Neuronal stem cell (in vitro differentiated cells): ENCODE measurements around the gene ACAP2.
"Not testable (repeated sequence)": the region's sequence is repeated elsewhere in the genome, so short reads cannot be mapped to it uniquely, and the experiment has no call there.

ENCODE experiments used
- DNase-seq: peaks from one replicate; pipeline ENCODE4 v3.0.0-alpha.2; 2013; ENCODE audit warnings: low spot score
- H2AFZ ChIP-seq: one replicate; pipeline ENCODE4 v1.6.1; 2013; ENCODE audit warnings: mild to moderate bottlenecking, low read length, inconsistent platforms
- H2AK5ac ChIP-seq: 2 replicates; pipeline ENCODE4 v1.6.1; 2013; ENCODE audit warnings: low read depth, mild to moderate bottlenecking, inconsistent platforms, low read length, moderate library complexity, mixed read lengths
- H2BK120ac ChIP-seq: 2 replicates; pipeline ENCODE4 v1.6.1; 2013; ENCODE audit warnings: low read depth, mild to moderate bottlenecking, inconsistent platforms, low read length, moderate library complexity, mixed read lengths
- H2BK12ac ChIP-seq: one replicate; pipeline ENCODE4 v1.6.1; 2013; ENCODE audit warnings: low read length, inconsistent platforms
- H2BK15ac ChIP-seq: 2 replicates; pipeline ENCODE4 v1.6.1; 2013; ENCODE audit warnings: mild to moderate bottlenecking, low read length, inconsistent platforms, mixed read lengths
- H2BK5ac ChIP-seq: one replicate; pipeline ENCODE4 v1.6.1; 2013; ENCODE audit warnings: inconsistent platforms, mild to moderate bottlenecking, low read length, moderate library complexity
- H3K14ac ChIP-seq: one replicate; pipeline ENCODE4 v1.6.1; 2013; ENCODE audit warnings: low read length, inconsistent platforms
- H3K18ac ChIP-seq: 2 replicates; pipeline ENCODE4 v1.6.1; 2013; ENCODE audit warnings: low read length, inconsistent platforms
- H3K23ac ChIP-seq: 2 replicates; pipeline ENCODE4 v1.6.1; 2013; ENCODE audit warnings: low read depth, mild to moderate bottlenecking, mixed read lengths, low read length, inconsistent platforms; ENCODE audit not compliant: poor library complexity
- H3K27ac ChIP-seq: replicated peaks from 3 replicates; pipeline ENCODE4 v1.5.1; 2013; ENCODE audit warnings: low read length, inconsistent platforms
- H3K27me3 ChIP-seq, 3 experiments: 2 replicates each; pipeline ENCODE4 v1.6.1; 2013; ENCODE audit warnings: low read length in 3 of 3, mild to moderate bottlenecking in 2 of 3, inconsistent platforms in 1 of 3, low read depth in 1 of 3, mixed read lengths in 1 of 3, moderate library complexity in 1 of 3; ENCODE audit not compliant: control insufficient read depth in 3 of 3, insufficient read depth in 3 of 3
- H3K36me3 ChIP-seq, 2 donors: replicated peaks in 1 of 2; 2 replicates each; pipeline ENCODE4 v1.6.1; 2013; ENCODE audit warnings: low read length in 2 of 2; ENCODE audit not compliant: control insufficient read depth in 2 of 2, insufficient read depth in 2 of 2
- H3K4ac ChIP-seq: 2 replicates; pipeline ENCODE4 v1.6.1; 2013; ENCODE audit warnings: inconsistent platforms, mild to moderate bottlenecking, low read length, moderate library complexity
- H3K4me1 ChIP-seq, 2 donors: 1 replicate in 1 of 2; 2 replicates in 1 of 2; pipeline ENCODE4 v1.6.1; 2013; ENCODE audit warnings: low read length in 2 of 2, low read depth in 1 of 2; ENCODE audit not compliant: control insufficient read depth in 2 of 2, insufficient read depth in 1 of 2
- H3K4me2 ChIP-seq: one replicate; pipeline ENCODE4 v1.6.1; 2013; ENCODE audit warnings: mild to moderate bottlenecking, low read length, inconsistent platforms; ENCODE audit not compliant: insufficient read depth, poor library complexity, severe bottlenecking
- H3K4me3 ChIP-seq, 2 donors: 2 replicates each; pipeline ENCODE4 v1.5.1; 2013; ENCODE audit warnings: low read length in 2 of 2, mild to moderate bottlenecking in 2 of 2, inconsistent platforms in 1 of 2, moderate library complexity in 1 of 2
- H3K79me1 ChIP-seq: one replicate; pipeline ENCODE4 v1.6.1; 2013; ENCODE audit warnings: low read depth, mild to moderate bottlenecking, inconsistent platforms, low read length, moderate library complexity
- H3K9ac ChIP-seq: one replicate; pipeline ENCODE4 v1.6.1; 2013; ENCODE audit warnings: mild to moderate bottlenecking, low read depth, low read length, inconsistent platforms; ENCODE audit not compliant: poor library complexity
- H3K9me3 ChIP-seq, 2 donors: replicated peaks in 1 of 2; 2 replicates each; pipeline versions ENCODE3 to v1.6.1; 2013; ENCODE audit warnings: low read length in 2 of 2, mild to moderate bottlenecking in 2 of 2, inconsistent platforms in 1 of 2, low read depth in 1 of 2, mixed read lengths in 1 of 2, moderate library complexity in 1 of 2; ENCODE audit not compliant: control insufficient read depth in 2 of 2, insufficient read depth in 1 of 2
- H4K8ac ChIP-seq: one replicate; pipeline ENCODE4 v1.6.1; 2013; ENCODE audit warnings: low read depth, mild to moderate bottlenecking, inconsistent platforms, low read length, moderate library complexity
- H4K91ac ChIP-seq: one replicate; pipeline ENCODE4 v1.6.1; 2013; ENCODE audit warnings: low read length, low read depth, mild to moderate bottlenecking, inconsistent platforms; ENCODE audit not compliant: poor library complexity
- WGBS, 2 donors: extraction: QIAGEN DNeasy Blood & Tissue Kit; methylation state at CpG; one replicate each; pipeline ENCODE4 v1.1.7; 2013; ENCODE audit warnings: missing lambda C conversion rate in 2 of 2, mixed read lengths in 1 of 2; ENCODE audit not compliant: insufficient read length in 2 of 2, insufficient replicate concordance in 1 of 2; ENCODE audit errors: extremely low coverage in 2 of 2; 5-methylcytosine and 5-hydroxymethylcytosine counted together

ACAP2 gene

GRCh38 chr3:195468391-195468776 lies 25.6 kb upstream of the ACAP2 start:
- no peaks in the 10 kb centered on the region for H3K79me1 ChIP-seq
- H3K4ac ChIP-seq = no peak overlapping the region
- H3K36me3 ChIP-seq = no peaks in the 10 kb centered on the region
- DNase-seq = no peak
- H4K91ac ChIP-seq = no peak overlapping the region
- H2AK5ac ChIP-seq = no peak overlapping the region
- no peak overlapping the region for H2AFZ ChIP-seq
- no peaks in the 10 kb centered on the region for H3K4me1 ChIP-seq
- H3K14ac ChIP-seq = no peak overlapping the region
- no peak overlapping the region for H3K27ac ChIP-seq
- WGBS, 2 donors = no CpG with 5 or more reads among the region's 4 CpGs
- no peaks in the 10 kb centered on the region for H3K27me3 ChIP-seq
- no peak overlapping the region for H3K4me2 ChIP-seq
- H3K23ac ChIP-seq = no peak overlapping the region
- no peak overlapping the region for H2BK15ac ChIP-seq
- no peak overlapping the region for H2BK12ac ChIP-seq
- no peak overlapping the region for H3K4me3 ChIP-seq
- H3K9me3 ChIP-seq = peaks cover 0 to 6% of the 10 kb centered on the region in 2 donors
- no peak overlapping the region for H2BK120ac ChIP-seq
- H3K9ac ChIP-seq = no peak overlapping the region
- no peak overlapping the region for H3K18ac ChIP-seq
- no peak overlapping the region for H2BK5ac ChIP-seq
- no peak overlapping the region for H4K8ac ChIP-seq

GRCh38 chr3:195467641-195468390 lies 25.0 kb upstream of the ACAP2 start:
- whole genome bisulfite sequencing, 2 donors = no CpG with 5 or more reads among the region's 5 CpGs
- H3K27me3 ChIP-seq = no peaks in the 10 kb centered on the region
- H3K36me3 ChIP-seq = no peaks in the 10 kb centered on the region
- no peak for DNase-seq
- H2BK5ac ChIP-seq = no peak overlapping the region
- no peak overlapping the region for H4K91ac ChIP-seq
- no peak overlapping the region for H3K4me2 ChIP-seq
- no peak overlapping the region for H2BK12ac ChIP-seq
- no peak overlapping the region for H3K14ac ChIP-seq
- H3K4ac ChIP-seq = no peak overlapping the region
- no peak overlapping the region for H3K27ac ChIP-seq
- no peak overlapping the region for H3K18ac ChIP-seq
- no peaks in the 10 kb centered on the region for H3K4me1 ChIP-seq
- no peak overlapping the region for H2BK120ac ChIP-seq
- H3K9me3 ChIP-seq = peaks cover 0 to 6% of the 10 kb centered on the region in 2 donors
- no peak overlapping the region for H3K23ac ChIP-seq
- no peak overlapping the region for H2AFZ ChIP-seq
- H4K8ac ChIP-seq = no peak overlapping the region
- no peaks in the 10 kb centered on the region for H3K79me1 ChIP-seq
- H2AK5ac ChIP-seq = no peak overlapping the region
- no peak overlapping the region for H3K9ac ChIP-seq
- no peak overlapping the region for H2BK15ac ChIP-seq
- no peak overlapping the region for H3K4me3 ChIP-seq

GRCh38 chr3:195466251-195466650 lies 23.4 kb upstream of the ACAP2 start:
- H2AK5ac ChIP-seq = no peak overlapping the region
- DNase-seq = no peak
- peaks cover 0 to 1% of the 10 kb centered on the region in 2 donors for H3K4me1 ChIP-seq
- no peak overlapping the region for H3K4me3 ChIP-seq
- no peak overlapping the region for H4K91ac ChIP-seq
- H3K9ac ChIP-seq = no peak overlapping the region
- H3K4me2 ChIP-seq = no peak overlapping the region
- no peak overlapping the region for H3K23ac ChIP-seq
- H2BK15ac ChIP-seq = no peak overlapping the region
- WGBS, 2 donors = no CpG with 5 or more reads among the region's 4 CpGs
- H3K9me3 ChIP-seq = peaks cover 0 to 6% of the 10 kb centered on the region in 2 donors
- H2BK5ac ChIP-seq = no peak overlapping the region
- H3K18ac ChIP-seq = no peak overlapping the region
- H3K14ac ChIP-seq = no peak overlapping the region
- H2AFZ ChIP-seq = no peak overlapping the region
- H3K36me3 ChIP-seq = no peaks in the 10 kb centered on the region
- no peak overlapping the region for H3K4ac ChIP-seq
- H2BK120ac ChIP-seq = no peak overlapping the region
- H3K27ac ChIP-seq = no peak overlapping the region
- H2BK12ac ChIP-seq = no peak overlapping the region
- H3K79me1 ChIP-seq = no peaks in the 10 kb centered on the region
- H4K8ac ChIP-seq = no peak overlapping the region
- H3K27me3 ChIP-seq = no peaks in the 10 kb centered on the region

- H2BK15ac ChIP-seq, H2AK5ac ChIP-seq, H4K8ac ChIP-seq, H3K27ac ChIP-seq, H3K27me3 ChIP-seq, H2AFZ ChIP-seq, H2BK12ac ChIP-seq, H3K4me3 ChIP-seq, H3K79me1 ChIP-seq, H4K91ac ChIP-seq, H3K23ac ChIP-seq, H3K36me3 ChIP-seq, H3K9ac ChIP-seq, H2BK5ac ChIP-seq, H3K14ac ChIP-seq, H3K4me2 ChIP-seq, H3K9me3 ChIP-seq, H3K4ac ChIP-seq, H3K18ac ChIP-seq, H2BK120ac ChIP-seq, DNase-seq, H3K4me1 ChIP-seq: not testable (repeated sequence)
- no CpG with 5 or more reads among the region's 6 CpGs for WGBS, 2 donors
These were observed 20.1 kb upstream of the ACAP2 start for GRCh38 chr3:195462922-195463321.
